ENCODE data around the gene HTT.

The HTT gene

DNA sequence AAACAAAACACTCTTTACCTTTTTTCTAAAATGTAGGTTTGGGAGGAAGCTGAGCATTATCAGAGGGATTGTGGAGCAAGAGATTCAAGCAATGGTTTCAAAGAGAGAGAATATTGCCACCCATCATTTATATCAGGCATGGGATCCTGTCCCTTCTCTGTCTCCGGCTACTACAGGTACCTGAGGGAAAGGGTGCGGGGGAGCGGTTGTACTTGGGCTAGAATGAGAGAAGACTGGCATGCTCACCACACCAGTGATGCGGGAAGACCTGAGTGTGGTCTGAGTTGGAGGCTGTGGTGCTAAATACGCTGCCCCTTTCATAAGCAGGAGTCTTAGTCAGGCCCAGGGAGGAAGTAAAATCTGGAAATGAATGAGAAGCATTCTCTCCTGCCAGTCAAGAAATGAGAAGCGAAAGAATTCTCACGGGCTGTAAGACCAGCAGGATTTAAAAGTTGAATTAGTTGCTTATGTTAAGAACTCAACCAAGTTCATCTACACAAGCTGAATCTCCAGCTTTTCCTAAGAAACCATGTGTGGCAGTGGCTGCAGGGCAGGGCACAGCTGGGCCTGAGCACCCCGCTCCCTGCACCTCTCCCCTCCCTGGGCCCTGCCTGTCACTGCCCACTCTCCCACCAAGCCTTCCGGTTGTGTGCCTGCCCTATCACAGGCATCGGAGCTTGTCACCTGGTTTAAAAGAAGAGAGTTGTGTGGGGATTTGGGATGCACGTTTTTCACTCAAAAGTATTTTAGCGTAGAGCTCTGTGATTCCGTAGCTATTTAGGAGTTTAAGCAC lies 149.7 kb downstream of the HTT start:
- DNase-seq = no peak

DNA sequence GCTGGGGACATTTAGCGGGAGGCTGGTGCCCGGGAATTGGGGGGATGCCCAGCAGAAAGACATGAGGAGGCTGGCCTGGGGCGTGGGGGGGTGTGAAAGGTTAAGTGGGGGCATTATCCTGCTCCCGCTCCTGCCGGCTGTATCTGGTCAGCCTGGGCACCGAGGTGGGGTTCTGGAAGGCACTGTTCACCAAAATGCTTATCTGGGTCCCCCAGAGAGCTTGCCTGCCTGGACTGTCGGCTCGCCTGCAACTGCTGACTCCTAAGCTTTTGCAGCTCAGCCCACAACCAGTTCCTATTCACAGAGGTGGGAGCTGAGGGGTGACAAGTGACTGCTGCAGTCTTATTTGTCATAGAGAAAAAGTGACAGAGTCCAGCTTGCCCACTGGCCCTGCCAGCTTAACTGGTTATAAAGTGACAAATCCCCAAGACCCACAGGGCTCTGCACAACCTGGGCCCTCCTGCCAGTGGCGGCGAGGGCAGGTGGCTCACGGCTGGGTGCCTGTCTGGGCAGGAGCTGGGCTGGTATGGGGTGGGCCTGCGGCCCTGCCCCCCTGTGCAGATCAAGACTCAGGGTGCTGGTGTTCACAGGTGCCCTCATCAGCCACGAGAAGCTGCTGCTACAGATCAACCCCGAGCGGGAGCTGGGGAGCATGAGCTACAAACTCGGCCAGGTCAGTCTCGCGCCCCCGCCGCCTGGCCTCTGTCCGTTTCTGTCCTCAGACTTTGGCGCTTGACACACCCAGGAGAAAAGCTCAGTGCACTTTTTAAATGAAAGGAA lies 150.8 kb downstream of the HTT start:
- no peak for DNase-seq

GRCh38 chr4:3225936-3226335 lies 151.5 kb downstream of the HTT start:
- no peak for DNase-seq

DNA sequence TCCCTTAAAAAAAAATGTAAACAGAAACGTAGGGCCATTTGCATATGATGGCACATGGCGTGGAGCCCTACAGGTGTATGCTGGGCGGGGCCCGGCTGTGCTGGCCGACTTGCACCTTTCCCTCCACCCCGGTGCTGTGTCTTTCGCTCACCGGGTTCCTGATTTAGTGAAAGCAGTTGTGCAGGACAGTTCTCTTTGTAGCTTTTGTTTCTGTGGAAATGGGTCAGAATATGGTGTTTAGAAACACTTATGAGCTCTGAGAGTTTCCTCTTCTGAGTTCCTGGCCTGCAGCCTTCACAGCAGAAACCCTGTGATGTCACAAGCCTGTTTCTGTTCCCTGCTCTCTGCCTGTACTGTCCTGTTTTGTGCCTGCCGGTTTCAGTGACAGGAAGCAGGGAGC lies 152.0 kb downstream of the HTT start:
- DNase-seq = no peak

GRCh38 chr4:3226944-3227343 lies 152.5 kb downstream of the HTT start:
- DNase-seq = no peak

DNA sequence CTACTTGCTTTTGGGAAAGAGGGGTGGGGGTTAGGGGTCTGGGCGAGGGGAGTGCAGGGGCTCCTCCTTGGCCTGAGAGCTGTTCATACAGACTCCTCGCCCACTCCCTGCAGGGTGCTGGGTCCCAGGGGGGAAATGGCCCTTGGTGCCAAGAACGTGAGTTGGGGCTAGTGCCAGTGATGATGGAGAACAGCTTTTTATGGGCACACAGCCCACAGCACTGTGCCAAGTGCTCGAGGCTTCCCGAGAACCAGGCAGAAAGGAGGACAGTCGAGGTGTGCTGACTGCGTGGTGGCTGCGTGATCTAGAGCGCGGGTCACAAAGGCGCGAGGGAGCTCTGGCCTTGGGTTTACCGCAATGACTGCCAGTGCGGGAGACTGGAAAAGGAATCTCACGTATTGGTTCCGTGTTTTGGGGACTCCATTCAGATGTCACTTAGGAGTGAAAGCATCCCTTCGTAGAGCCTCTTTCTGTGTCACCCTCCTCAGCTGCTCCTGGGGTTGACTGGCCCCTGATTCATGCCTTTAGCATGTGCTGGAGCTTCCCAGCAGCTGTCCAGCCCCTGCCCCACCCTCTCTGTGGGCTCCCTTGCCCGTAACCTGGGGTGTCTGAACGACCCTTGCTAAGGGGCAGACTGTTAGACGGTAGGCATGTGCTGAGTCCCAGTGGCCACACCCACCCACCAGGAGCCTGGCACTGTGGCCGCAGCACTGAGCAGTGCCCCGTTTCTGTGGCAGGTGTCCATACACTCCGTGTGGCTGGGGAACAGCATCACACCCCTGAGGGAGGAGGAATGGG lies 153.6 kb downstream of the HTT start:
- DNase-seq = no peak

DNA sequence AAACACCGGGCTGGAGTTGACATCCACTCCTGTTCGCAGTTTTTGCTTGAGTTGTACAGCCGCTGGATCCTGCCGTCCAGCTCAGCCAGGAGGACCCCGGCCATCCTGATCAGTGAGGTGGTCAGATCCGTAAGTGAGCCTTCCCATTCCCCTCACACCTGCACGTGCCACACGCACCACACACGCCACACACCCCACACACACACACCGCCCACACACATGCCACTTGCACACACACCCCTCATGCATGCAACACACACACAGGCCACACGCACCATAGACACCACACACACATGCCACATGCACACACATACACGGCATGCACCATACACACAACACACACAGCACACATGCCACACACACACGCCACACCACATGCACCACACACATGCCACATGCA lies 154.4 kb downstream of the HTT start:
- DNase-seq = no peak

DNA sequence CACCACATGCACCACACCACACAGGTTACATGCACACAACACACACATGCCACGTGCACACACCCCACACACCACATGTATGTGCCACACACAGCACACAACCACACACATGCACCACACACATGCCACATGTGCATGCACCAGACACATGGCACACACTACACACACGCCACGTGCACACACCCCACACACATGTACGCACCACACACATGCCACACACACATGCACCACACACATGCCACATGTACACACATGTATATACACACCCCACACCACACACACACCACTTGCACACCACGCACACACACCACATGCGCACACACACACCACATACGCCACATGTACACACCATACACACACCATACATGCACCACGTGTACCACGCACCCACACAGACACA lies 154.8 kb downstream of the HTT start:
- DNase-seq = no peak

GRCh38 chr4:3229964-3230363 lies 155.5 kb downstream of the HTT start:
- DNase-seq = no peak

GRCh38 chr4:3231471-3231870 lies 157.0 kb downstream of the HTT start:
- DNase-seq = no peak

DNA sequence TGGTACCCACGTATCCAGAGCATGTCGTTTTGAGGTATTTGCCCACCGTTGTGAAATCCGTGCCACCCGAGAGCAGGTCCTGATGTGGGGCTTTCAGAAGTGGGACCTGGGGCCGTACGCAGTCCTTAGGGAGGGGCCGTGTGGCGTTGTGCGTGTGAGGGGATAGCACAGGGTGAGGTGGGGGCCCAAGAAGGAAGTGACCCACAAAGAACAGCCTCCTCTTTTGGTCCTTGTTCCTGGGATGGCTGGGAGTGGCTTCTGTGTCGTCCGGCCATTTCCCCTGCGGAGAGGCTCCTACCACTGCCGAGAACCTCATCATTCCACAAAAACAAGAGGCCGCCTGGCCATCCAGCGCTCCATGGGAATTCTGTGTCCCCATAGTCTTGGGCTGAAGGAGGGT lies 157.5 kb downstream of the HTT start:
- no peak for DNase-seq

GRCh38 chr4:3232871-3233271 lies 158.4 kb downstream of the HTT start:
- DNase-seq = no peak

DNA sequence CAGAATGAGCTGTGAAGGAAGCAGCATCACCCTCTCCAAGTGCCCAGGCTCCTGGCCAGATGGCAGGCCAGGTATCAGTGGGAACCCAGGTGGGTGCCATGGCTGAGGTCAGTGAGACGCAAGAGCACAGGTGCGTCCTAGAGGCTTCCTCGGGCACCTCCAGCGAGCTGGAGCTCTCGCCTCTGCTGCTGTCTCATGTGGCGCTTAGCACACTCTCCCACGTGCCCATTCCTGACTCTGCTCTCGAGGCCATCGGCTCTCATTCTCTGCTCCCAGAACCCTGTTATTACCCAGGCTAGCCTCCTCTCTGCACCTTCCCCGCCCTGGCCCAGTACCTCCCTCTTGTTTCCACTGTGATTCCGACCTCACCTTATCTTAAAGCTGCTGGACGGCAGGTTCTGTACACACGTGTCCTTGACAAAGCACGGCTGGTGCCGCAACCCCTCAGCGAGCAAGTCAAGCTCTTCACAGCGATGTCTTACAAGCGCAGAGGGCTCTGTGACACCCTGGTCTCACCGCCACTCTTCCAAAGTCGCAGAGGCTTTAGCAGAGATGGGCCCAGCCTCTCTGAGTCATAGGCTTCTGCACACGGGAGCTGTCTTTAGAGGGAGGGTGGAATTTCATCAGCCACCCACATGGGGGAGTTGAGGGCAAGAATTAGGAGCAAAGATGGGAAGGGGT lies 159.1 kb downstream of the HTT start:
- no peak for DNase-seq

GRCh38 chr4:3234171-3235029 lies 159.9 kb downstream of the HTT start:
- DNase-seq = no peak

- DNase-seq = no peak
Measured at GRCh38 chr4:3235030-3235345, 160.5 kb downstream of the HTT start.

DNA sequence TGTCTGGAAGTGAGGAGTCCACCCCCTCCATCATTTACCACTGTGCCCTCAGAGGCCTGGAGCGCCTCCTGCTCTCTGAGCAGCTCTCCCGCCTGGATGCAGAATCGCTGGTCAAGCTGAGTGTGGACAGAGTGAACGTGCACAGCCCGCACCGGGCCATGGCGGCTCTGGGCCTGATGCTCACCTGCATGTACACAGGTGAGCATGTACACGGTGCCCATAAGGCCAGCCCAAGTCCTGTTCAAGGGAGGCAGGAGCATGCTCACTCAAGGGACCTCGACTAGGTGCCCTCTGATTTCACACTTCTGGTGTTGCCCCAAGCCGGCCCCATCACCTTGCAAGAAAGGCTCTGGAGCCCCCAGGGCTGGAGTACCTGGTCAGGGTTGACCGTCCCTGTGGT lies 161.1 kb downstream of the HTT start:
- DNase-seq = no peak

DNA sequence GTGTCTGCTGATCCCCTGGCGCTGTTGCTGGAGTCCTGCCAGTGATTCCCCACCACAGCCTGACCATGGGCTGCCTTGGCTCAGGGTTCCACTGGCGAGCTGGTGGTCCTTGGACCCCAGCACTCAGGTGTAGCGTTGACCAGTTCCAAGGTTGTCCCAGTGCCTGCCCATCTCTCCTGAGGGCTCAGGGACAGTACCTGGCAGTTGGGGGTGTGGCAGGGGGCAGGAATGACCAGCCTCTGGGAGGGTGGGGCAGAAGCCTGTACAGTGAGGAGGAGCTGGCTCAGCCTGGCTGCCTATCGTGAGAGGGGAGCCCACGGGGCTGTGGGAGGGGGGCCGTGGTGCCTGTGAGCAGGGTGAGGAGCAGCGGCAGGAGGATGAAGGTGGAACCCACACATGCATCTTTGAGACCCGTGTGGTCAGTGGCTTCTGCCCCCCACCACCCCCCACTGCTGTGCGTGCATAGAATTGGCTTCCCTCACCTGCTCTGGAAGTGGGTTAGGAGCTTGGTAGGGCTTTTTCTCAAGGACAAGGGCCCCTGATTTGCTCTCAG lies 161.9 kb downstream of the HTT start:
- DNase-seq = no peak

- no peak for DNase-seq
Measured at GRCh38 chr4:3237266-3237665, 162.8 kb downstream of the HTT start.

GRCh38 chr4:3237712-3238560 lies 163.5 kb downstream of the HTT start:
- no peak for DNase-seq

- DNase-seq = no peak
Measured at GRCh38 chr4:3238721-3239120, 164.2 kb downstream of the HTT start.

- no peak for DNase-seq
Measured at GRCh38 chr4:3239303-3239702, 164.8 kb downstream of the HTT start.

All from NCI-H1105 treated with DMSO at 0.1 percent for 48 hours (cell line).